H7 (cell line): ENCODE measurements around the gene GALNT13. TPM values are rescaled to one million over a fixed set of nuclear protein-coding genes. Genes with fewer than 3 reads are reported as not detected.
A peak's percentile ranks its signal among the peaks of the same experiment; 100 is the strongest.

Experiments
- DNase-seq: peaks from one replicate; pipeline ENCODE4 v3.0.0; 2012
- H3K27me3 ChIP-seq: 2 replicates; pipeline ENCODE4 v1.6.0; 2011; ENCODE audit warnings: mild to moderate bottlenecking, low read length; ENCODE audit not compliant: control insufficient read depth, insufficient read depth
- H3K36me3 ChIP-seq: replicated peaks from 2 replicates; pipeline ENCODE4 v1.5.1; 2011; ENCODE audit warnings: low read length; ENCODE audit not compliant: control insufficient read depth, insufficient read depth
- H3K4me3 ChIP-seq: 2 replicates; pipeline ENCODE4 v1.5.1; 2011; ENCODE audit warnings: low read depth, mild to moderate bottlenecking, control low read depth, low read length, moderate library complexity; ENCODE audit not compliant: insufficient read depth
- total RNA-seq: library from RNA; depleted of rRNA; stranded (reverse); fragments of >200 nt; shearing (Covaris generic); gene quantifications from 2 replicates; pipeline ENCODE4 v1.2.3, GENCODE V29; 2014

Gene GALNT13
- total RNA-seq, 1 experiment from 2014 or later: 7.1 TPM

DNA sequence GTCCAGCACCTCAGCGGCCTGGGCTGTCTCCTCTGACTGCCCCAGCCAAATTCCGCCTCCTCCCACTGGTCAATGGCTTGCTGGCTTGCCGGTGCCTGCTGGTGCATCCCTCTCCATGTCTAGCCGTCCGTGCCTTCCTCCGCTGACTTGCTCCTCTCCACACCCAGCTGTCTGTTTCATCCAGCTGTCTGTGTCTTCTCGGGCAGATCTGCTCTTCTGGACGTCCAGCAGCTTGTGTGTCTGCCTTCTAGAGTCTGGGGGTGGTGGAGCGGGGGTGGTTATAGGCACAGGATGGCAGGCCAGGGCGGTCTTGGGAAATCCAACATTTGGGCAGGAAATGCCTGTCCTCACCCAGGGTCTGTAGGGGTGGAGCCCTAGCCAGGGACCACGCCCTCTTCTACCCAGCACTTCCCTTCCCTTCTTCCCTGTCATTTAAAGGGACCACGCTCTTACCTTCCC, 369.2 kb downstream of the GALNT13 start:
- Histone ChIP-seq H3K36me3 (no peaks in the 10 kb centered on the region), H3K4me3 (no peak overlapping the region)
- no peak for DNase-seq

GRCh38 chr2:154242687-154243086, 371.0 kb downstream of the GALNT13 start:
- no peaks in the 10 kb centered on the region for H3K36me3 ChIP-seq
- no peak for DNase-seq
- no peak overlapping the region for H3K4me3 ChIP-seq
- H3K27me3 ChIP-seq: no peaks in the 10 kb centered on the region

More for the DNA sequence above, 369.2 kb downstream of the GALNT13 start:
- no peaks in the 10 kb centered on the region for H3K27me3 ChIP-seq

GRCh38 chr2:154243685-154244084, 372.0 kb downstream of the GALNT13 start:
- Histone ChIP-seq H3K36me3 (no peaks in the 10 kb centered on the region), H3K4me3 (no peak overlapping the region), H3K27me3 (no peaks in the 10 kb centered on the region)
- DNase-seq: no peak

- no peak for DNase-seq
- no peaks in the 10 kb centered on the region for H3K36me3 ChIP-seq
Observed at GRCh38 chr2:154244932-154245331, 373.2 kb downstream of the GALNT13 start.

DNA sequence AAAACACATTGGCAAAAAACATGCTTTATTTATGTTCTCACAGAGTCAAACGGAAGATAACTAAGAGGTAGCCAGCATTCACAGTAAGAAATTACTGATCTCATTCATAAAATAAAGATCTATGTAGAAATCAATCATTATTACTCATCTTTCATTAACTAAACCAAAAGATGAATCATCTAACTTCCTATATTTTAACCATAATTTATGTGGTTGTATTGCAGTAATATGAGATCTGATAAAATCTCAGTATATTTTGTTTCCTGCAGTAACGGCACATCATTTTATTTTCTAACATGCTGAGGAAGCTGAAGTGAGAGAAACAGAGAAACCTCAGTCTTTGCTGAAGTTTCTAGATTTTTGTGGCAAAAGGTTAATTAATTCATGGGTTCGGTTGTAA, 375.8 kb downstream of the GALNT13 start:
- Histone ChIP-seq H3K4me3 (no peak overlapping the region), H3K27me3 (no peaks in the 10 kb centered on the region), H3K36me3 (no peaks in the 10 kb centered on the region)
- DNase-seq: no peak

More at GRCh38 chr2:154244932-154245331, 373.2 kb downstream of the GALNT13 start:
- no peaks in the 10 kb centered on the region for H3K27me3 ChIP-seq
- H3K4me3 ChIP-seq: no peak overlapping the region

- Histone ChIP-seq H3K27me3 (no peaks in the 10 kb centered on the region), H3K4me3 (no peak overlapping the region), H3K36me3 (no peaks in the 10 kb centered on the region)
- no peak for DNase-seq
Observed at GRCh38 chr2:154256136-154256535, 384.4 kb downstream of the GALNT13 start.

DNA sequence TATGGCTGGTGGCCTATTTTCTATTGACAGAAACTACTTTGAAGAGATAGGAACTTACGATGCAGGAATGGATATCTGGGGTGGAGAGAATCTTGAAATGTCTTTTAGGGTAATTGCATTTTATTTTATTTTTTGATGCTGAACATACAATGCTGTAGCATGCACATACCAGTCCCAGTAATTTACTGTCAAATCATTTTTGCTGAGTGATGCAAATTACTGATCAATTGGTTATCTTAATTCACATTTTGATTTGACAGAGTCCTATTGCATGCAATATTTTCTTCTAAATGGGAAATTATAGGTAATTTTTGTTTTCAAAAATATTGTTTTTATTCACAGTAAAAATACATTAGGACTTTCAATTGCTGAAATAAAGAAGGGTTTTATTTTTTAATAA, 387.3 kb downstream of the GALNT13 start:
- H3K27me3 ChIP-seq: no peaks in the 10 kb centered on the region
- H3K36me3 ChIP-seq: no peaks in the 10 kb centered on the region
- no peak for DNase-seq
- no peak overlapping the region for H3K4me3 ChIP-seq

DNA sequence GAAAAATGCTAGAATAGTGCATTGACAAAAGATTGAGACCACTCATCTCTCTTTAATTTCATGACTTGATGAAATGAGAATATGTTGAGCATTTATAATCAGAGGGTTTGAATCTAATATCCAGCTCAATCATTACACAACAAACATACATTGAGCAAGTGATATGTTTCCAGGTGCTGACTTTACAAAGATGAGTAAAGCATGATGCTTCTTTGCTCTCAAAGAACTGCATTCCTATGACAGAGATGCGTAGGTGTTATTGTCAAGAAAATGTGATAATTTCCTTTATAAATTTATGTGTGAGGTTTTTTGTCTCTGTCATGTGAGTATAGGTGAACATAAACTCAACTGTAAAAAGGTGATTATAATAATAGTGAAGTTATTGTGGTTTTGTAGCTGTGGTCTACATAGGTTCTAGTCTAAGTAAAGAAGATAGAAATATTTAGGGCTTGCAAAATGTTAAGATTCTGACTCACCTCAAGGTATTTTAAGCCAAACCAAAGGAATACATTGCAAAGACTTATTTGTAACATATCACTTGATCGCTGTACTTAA, 389.8 kb downstream of the GALNT13 start:
- H3K4me3 ChIP-seq: no peak overlapping the region
- H3K36me3 ChIP-seq: no peaks in the 10 kb centered on the region
- no peak for DNase-seq
- H3K27me3 ChIP-seq: no peaks in the 10 kb centered on the region

GRCh38 chr2:154263206-154263605, 391.5 kb downstream of the GALNT13 start:
- no peaks in the 10 kb centered on the region for H3K36me3 ChIP-seq
- DNase-seq: no peak
- H3K27me3 ChIP-seq: no peaks in the 10 kb centered on the region
- no peak overlapping the region for H3K4me3 ChIP-seq

DNA sequence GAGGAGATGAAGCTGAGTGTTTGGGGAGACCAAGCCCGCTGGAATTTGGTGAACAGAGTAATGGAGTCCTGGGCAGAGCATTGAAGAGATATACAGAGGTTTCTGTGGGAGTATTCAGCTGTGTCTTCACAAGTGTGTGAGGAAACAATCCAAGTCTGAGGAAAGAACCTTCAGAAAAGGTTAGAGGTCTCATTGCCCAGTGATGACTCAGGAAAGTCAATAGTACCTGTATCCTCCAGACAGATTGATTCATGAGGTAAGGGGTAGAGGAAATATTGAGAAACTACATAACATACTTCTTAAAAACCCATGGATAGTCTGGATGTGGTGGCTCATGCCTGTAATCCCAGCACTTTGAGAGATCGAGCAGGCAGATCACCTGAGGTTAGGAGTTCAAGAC, 392.3 kb downstream of the GALNT13 start:
- Histone ChIP-seq H3K27me3 (no peaks in the 10 kb centered on the region), H3K4me3 (no peak overlapping the region), H3K36me3 (no peaks in the 10 kb centered on the region)
- no peak for DNase-seq

- no peaks in the 10 kb centered on the region for H3K27me3 ChIP-seq
- no peaks in the 10 kb centered on the region for H3K36me3 ChIP-seq
- no peak overlapping the region for H3K4me3 ChIP-seq
- DNase-seq: no peak
Observed at GRCh38 chr2:154267983-154268382, 396.3 kb downstream of the GALNT13 start.

DNA sequence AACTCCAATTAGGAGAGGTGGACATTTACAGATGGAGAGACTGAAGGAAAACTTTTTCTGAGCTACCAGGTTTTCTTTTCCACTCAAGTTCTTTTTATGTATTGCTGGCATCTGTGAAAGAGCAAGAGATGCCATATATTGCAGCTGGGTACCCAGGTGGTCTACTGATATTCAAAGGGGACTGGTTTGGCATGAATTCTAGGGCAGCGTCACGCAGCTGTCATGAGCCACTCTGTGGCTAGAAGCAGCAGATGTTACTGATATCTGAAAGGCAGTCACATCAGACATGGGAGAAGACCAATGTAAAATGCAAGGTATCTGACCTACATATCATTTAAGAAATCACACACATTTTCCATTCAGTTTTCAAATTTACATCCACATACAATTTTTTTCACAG, 408.8 kb downstream of the GALNT13 start:
- H3K36me3 ChIP-seq: no peaks in the 10 kb centered on the region
- H3K4me3 ChIP-seq: no peak overlapping the region
- no peak for DNase-seq
- no peaks in the 10 kb centered on the region for H3K27me3 ChIP-seq

DNA sequence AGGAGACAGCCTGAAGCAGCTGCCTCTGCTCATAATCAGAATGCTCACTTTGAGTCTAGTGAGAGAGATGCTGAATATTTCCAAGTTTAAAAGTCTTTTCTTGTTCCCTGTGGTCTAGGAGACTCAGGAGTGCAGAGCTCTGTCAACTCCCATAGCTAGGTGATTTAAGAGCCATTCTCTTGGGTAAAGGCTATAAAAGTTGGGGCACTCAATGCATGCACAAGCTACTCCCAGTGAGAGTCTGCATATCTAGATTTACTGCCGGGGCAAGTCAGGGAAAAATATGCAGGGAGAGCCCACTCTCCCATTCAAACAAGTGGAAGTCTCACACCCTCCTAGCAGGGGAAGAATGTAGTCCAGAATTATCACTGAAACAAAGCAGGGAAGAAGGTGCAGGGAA, 418.1 kb downstream of the GALNT13 start:
- Histone ChIP-seq H3K4me3 (no peak overlapping the region), H3K27me3 (no peaks in the 10 kb centered on the region), H3K36me3 (no peaks in the 10 kb centered on the region)
- DNase-seq: no peak

DNA sequence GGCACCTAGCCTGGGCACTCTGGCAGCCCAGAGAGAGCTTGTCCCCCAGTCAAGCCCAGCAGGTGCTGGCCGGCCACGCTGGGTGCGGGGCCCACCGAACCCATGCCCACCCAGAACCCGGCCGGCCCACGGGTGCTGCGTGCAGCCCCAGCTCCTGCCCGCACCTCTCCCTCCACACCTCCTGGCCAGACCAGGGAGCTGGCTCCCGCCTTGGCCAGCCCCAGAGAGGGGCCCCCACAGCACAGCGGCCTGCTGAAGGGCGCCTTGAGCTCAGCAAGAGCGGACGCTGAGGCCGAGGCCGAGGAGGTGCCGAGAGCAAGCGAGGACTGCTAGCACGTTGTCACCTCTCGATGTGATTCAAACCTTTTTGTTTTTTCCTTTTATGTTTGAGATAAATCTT, 419.8 kb downstream of the GALNT13 start:
- no peaks in the 10 kb centered on the region for H3K27me3 ChIP-seq
- no peak overlapping the region for H3K4me3 ChIP-seq
- peak; percentile 1 for DNase-seq
- H3K36me3 ChIP-seq: no peaks in the 10 kb centered on the region

GRCh38 chr2:154291927-154292326, 420.2 kb downstream of the GALNT13 start:
- no peak overlapping the region for H3K4me3 ChIP-seq
- H3K27me3 ChIP-seq: no peaks in the 10 kb centered on the region
- no peak for DNase-seq
- H3K36me3 ChIP-seq: no peaks in the 10 kb centered on the region

GRCh38 chr2:154293864-154294263, 422.1 kb downstream of the GALNT13 start:
- Histone ChIP-seq H3K36me3 (no peaks in the 10 kb centered on the region), H3K27me3 (no peaks in the 10 kb centered on the region), H3K4me3 (no peak overlapping the region)
- no peak for DNase-seq
